ENCODE measurements around the gene ZNF205. TPM values are rescaled to one million over a fixed set of nuclear protein-coding genes. Genes with fewer than 3 reads are reported as not detected.

The ZNF205 gene
- total and polyA plus RNA-seq, 9 of the 15 experiments (the other 6 are each of a cell fraction or from before 2014, with no cell fraction given) = 2.4 to 11.8 (median 5.1) TPM; not detected in 2

- TF ChIP-seq PYGO2 (tag; IDR thresholded peaks at IDR 0.05) (no peak), THRB (CRISPR knock-in tag; conservative IDR thresholded peaks at IDR 0.05) (no peak), FOXJ3 (CRISPR knock-in tag; IDR thresholded peaks at IDR 0.05) (no peak), TAL1 (IDR thresholded peaks at IDR 0.05) (0 out of 2 replicates have a peak, but pooled peaks have one; percentile 9), DACH1 (IDR thresholded peaks at IDR 0.05; ENCODE audit: partially characterized antibody) (no peak), ZNF280A (IDR thresholded peaks at IDR 0.05; ENCODE audit: low read depth, partially characterized antibody) (no peak), ZBTB8A (IDR thresholded peaks at IDR 0.05; ENCODE audit: partially characterized antibody) (no peak), SNRNP70 (optimal IDR thresholded peaks at IDR 0.05; ENCODE audit: low read depth, low read length) (no peak), PTTG1 (tag; IDR thresholded peaks at IDR 0.05; ENCODE audit: low read depth) (no peak), TAF15 (IDR thresholded peaks at IDR 0.05; ENCODE audit: low read depth, low read length) (no peak), ZNF436 (CRISPR knock-in tag; IDR thresholded peaks at IDR 0.05) (no peak), DIDO1 (tag; IDR thresholded peaks at IDR 0.05; ENCODE audit: low read depth) (no peak), SFPQ (IDR thresholded peaks at IDR 0.05; ENCODE audit: low read depth, low read length) (no peak), SAP30 (IDR thresholded peaks at IDR 0.05; ENCODE audit: borderline replicate concordance, insufficient read depth, low read depth, low read length, poor library complexity, severe bottlenecking) (no peak), TCFL5 (CRISPR knock-in tag; conservative IDR thresholded peaks at IDR 0.05) (no peak), PRDM10 (IDR thresholded peaks at IDR 0.05; ENCODE audit: partially characterized antibody) (no peak), HIVEP1 (CRISPR knock-in tag; IDR thresholded peaks at IDR 0.05) (no peak)
These were observed 38.2 kb downstream of the ZNF205 start (continued) for GRCh38 chr16:3150346-3151218.
